OCI-M2 (cell line): ENCODE measurements around the gene RNF217.

Experiments used
- DNase-seq: peaks from one replicate; lab custom pipeline; 2025; ENCODE audit not compliant: unreplicated experiment; lab: John Stamatoyannopoulos, UW

The RNF217 gene

DNA sequence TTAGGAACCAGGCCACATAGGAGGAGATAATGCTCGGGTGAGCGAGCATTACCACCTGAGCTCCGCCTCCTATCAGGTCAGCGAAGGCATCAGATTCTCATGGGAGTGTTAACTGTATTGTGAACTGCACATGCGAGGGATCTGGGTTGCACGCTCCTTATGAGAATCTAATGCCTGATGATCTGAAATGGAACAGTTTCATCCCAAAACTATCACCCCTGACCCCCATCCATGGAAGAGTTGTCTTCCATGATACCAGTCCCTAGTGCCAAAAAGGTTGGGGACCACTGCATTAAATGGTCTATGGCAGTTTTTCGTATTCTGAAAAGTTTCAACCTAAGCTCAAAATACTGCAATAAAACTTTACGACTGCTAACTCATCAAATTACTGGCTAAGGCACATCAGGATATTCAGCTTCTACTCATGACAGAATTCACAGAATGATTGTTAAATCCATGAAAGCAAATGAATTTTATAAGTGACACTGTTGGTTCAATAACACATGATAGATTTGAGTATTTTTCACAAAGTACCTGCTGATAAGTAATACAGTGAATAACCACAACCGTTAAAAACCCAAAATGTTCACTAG, 25.9 kb downstream of the RNF217 start:
- DNase-seq = no peak

DNA sequence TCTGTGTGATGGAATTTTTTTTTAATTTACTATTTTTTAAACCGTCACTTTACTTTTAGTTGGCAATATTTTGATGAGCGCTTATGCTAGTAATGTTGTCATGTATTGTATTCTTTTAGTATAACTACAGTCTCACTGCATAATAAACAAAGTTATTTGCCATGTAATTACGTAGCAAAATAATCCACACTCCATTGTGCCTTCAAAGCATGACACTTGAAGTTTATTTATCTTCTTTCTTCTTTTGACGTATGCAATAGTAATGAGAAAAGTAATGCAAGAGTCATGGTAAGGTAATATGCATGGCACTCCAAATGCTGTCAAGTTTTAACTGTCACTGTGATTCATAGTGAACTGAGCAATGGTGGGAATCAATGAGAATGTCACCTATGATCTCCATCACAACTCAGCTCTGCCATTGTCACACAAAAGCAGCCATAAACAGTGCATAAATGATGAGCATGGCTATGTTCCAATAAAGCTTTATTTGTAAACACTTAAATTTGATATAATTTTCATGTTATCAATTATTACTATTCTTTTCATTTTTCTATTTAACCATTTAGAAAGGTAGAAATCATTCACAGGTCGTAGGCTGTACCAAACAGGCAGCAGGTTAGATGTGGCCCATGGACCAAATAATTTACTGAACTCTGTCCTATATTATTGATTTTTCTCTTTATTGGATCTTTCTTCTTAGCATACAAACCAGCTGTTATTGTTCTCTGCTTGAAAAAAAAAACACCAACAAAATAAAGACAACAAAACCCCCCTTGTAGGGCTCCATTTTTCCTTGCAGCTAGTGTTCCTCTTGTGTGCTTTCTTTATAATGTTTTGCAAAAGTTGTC, 27.1 kb downstream of the RNF217 start:
- no peak for DNase-seq

- no peak for DNase-seq
Observed at GRCh38 chr6:124990988-124991387, 28.8 kb downstream of the RNF217 start.

GRCh38 chr6:124991764-124992295, 29.6 kb downstream of the RNF217 start:
- no peak for DNase-seq

- no peak for DNase-seq
Observed at GRCh38 chr6:124993327-124993726, 31.1 kb downstream of the RNF217 start.

DNA sequence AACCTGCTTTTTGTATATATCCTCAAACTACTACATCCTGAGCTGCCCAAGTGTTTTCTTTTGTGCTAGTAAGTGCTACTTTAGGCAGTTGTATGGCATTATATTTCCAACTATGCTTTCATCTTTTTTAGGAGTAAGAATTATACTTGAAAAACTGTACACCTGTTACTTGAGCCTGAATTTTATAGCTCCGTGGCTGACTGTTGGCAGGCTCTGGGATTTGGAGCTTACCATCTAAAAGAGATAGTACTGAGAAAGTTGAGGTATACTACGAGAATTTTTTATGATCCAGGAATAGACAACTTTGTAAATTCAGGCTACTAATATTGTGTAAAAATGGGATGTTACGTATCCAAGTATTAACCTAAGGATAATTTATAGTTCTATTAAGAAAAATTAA, 32.4 kb downstream of the RNF217 start:
- DNase-seq = no peak

- DNase-seq = no peak
Observed at GRCh38 chr6:124995131-124995530, 32.9 kb downstream of the RNF217 start.

DNA sequence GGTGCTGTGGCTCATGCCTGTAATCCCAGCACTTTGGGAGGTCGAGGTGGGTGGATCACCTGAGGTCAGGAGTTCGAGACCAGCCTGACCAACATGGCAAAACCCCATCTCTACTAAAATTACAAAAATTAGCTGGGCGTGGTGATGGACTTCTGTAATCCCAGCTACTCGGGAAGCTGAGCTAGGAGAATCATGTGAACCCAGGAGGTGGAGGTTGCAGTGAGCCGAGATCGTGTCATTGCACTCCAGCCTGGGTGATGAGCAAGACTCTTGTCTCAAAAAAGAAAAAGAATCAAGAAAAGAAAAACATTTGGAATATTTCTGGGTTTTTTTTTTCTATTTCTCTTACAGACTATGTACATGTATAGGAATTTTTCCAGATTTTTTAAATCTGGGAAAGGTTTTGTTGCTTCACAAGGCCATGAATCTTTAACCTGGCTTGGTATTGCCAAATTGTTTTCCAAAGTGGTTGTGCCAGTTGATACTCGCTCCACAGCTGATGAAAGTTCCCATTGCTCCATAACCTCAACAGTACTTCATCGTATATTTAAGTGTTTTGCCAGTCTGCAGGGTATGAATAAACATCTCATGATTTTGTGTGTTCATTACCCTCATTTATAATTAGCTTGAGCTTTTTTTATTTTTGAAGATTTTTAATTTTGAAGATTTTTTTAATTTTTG, 33.5 kb downstream of the RNF217 start:
- no peak for DNase-seq

DNA sequence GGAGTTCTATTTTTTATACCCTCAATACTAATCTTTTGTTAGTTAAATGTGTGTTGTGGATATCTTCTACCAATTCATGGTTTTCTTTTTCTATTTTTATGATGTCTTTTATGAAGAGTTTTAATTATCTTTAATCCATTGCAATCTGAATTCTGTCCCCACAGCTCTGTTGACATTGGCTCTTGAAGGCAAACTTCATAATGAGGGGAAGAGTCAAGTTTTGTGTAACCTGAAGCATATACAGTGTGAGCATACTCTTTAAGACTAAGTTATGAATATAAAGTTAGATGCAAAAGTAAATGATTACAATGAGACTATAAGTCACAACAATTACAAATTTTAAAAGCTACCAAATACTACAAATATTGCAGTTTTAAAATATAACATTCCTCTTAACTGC, 34.2 kb downstream of the RNF217 start:
- no peak for DNase-seq

GRCh38 chr6:124997196-124997875, 35.1 kb downstream of the RNF217 start:
- no peak for DNase-seq

DNA sequence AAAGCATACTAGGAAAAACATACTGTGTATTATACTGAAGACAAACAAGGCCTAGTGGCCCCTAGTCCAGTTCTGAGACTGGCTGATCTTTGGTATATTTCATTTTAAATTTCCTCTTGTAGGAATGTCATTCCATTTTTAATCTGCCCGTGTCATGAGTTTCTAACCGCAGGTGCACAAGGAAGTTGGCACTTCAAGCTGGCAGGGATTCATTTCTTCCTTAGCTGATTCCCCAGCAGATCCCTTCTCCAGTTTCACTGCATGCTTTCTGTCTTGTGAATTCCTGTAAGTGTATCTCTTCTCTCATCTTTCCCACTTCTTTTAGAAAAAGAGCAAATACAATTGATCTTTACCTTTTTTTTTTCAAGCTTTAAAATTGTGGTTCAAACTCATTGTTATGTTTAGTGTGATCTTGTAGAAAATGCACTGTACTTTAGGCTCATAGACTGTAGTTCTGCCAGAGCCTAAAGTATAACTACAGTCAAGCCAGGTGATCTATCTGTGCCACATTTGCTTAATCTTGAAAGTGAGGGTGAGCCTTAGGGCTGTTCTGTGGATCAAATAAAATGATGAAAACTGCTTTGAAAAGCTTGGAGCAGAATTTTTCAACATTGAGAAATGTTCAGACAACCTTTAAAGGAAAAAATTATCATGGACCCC, 37.0 kb downstream of the RNF217 start:
- no peak for DNase-seq

GRCh38 chr6:125001684-125002405, 39.6 kb downstream of the RNF217 start:
- DNase-seq = no peak

- DNase-seq = no peak
Observed at GRCh38 chr6:125002406-125002741, 40.1 kb downstream of the RNF217 start.

- DNase-seq = no peak
Observed at GRCh38 chr6:125003070-125003469, 40.8 kb downstream of the RNF217 start.

- no peak for DNase-seq
Observed at GRCh38 chr6:125004198-125004597, 42.0 kb downstream of the RNF217 start.

- no peak for DNase-seq
Observed at GRCh38 chr6:125004797-125005595, 42.8 kb downstream of the RNF217 start.

- DNase-seq = no peak
Observed at GRCh38 chr6:125008261-125008703, 46.0 kb downstream of the RNF217 start.

- DNase-seq = no peak
Observed at GRCh38 chr6:125008957-125009356, 46.7 kb downstream of the RNF217 start.

- no peak for DNase-seq
Observed at GRCh38 chr6:125009578-125009977, 47.3 kb downstream of the RNF217 start.
